Effector CD4-positive, alpha-beta T cell (primary cell): ENCODE data around the gene CTCF.

Experiments used
- DNase-seq: peaks from one replicate; pipeline ENCODE4 v3.0.0-alpha.2; 2020

CTCF gene

DNA sequence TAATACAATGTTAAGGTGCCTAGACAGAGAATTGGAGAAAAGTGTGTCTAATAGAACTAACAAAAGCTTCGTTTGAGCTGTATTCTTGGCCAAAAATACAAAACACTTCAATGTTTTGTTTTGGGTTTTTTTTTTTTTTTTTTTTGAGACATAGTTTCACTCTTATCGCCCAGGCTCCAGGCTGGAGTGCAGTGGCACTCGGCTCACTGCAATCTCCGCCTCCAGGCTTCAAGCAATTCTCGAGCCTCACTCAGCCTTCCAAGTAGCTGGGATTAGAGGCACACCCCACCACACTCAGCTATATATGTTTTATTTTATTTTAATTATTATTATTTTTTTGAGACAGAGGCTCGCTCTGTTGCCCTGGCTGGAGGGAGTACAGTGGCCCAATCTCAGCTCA is 44.3 kb downstream of the CTCF start:
- DNase-seq: no peak

DNA sequence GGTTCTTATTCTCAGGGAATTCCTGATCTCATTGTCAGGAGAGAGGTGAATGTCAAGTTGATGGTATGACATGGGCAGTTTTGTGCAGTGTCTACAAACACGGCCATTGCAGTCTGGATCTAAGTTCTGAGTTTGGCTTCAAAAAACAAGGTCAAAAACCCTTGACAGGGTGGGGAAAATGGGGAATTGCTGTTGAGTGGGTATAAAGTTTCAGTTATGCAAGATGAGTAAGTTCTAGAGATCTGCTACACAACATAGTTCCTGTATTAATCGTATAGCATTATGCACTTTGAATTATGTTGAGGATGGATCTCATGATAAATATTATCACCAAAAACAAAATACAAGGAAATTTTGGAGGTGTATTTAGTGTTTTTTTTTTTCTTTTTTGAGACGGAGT is 46.0 kb downstream of the CTCF start:
- DNase-seq: no peak

DNA sequence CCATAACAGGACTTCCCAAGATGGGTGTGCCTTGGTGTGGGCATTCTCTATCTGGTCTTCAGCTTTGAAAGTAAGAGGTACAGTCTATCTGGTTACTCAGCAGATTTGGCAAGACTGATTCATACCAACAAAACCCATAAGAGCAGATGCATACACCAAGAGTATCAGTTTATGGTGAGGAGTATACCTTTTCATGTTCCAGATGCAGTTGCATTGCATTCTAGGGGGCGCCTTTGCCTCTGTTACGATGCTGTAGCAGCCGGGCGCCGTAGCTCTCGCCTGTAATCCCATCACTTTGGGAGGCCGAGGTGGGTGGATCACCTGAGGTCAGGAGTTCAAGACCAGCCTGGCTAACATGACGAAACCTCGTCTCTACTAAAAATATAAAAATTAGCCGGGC is 51.5 kb downstream of the CTCF start:
- DNase-seq: no peak

DNA sequence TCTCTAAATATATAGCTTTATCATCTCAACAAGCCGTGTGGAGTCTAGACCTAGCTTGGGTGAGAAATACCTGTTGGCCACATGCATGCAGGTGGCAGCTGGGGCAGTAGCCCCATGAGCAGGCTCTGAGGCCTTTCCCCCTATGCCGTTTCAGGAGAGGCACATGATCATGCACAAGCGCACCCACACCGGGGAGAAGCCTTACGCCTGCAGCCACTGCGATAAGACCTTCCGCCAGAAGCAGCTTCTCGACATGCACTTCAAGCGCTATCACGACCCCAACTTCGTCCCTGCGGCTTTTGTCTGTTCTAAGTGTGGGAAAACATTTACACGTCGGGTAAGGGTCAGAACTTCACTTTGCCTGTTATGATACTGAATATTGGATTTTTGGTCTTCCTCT is 65.9 kb downstream of the CTCF start:
- no peak for DNase-seq

DNA sequence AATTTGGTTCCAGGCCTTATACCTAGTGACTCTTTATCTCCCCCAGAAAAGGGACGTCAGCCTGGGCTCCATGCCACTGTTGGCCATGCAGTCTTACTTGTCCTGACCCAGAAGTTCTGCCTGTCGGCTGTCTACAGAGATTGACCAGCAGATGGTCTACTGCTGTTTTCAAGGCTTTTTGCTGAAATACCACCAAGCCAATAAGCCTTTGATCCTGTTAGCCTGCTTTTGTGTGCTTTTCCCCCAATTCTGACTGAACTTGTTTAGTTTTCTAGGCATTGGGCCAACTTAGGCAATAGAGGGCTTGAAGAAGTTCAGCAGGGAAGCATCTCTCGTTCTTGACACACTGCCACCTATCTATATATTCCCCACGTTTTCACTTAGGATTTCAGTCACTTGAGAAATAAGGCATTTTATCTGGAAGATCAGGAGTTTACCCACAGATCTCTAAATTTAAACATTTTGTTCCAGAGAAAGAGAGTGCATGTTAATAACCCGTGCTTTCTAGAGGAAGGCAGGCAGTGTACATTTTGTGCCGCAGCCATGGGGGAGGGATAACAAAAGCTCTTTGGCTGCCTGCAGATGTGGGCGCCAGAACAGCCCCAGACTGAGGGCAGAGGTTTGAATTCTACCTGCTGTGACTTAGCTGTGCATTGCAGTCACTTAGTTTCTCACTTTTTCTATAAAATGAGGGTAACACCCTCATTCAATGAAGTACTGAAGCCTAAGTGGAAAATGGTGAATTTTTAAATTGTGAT is 70.3 kb downstream of the CTCF start:
- no peak for DNase-seq

DNA sequence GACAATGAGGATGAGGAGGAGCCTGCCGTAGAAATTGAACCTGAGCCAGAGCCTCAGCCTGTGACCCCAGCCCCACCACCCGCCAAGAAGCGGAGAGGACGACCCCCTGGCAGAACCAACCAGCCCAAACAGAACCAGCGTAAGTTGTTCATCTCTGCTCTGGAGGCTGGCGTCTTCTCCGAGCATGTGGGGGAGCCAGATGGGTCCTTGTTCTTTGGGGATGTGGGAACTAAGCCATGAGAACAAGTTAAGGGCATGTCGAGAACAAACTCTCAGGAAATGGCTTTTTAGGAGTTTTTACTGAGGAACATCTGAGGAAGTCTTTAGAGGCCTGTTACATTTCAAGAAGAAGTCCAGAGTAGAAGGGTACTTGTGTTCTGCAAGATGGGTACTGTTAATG is 74.4 kb downstream of the CTCF start:
- no peak for DNase-seq

DNA sequence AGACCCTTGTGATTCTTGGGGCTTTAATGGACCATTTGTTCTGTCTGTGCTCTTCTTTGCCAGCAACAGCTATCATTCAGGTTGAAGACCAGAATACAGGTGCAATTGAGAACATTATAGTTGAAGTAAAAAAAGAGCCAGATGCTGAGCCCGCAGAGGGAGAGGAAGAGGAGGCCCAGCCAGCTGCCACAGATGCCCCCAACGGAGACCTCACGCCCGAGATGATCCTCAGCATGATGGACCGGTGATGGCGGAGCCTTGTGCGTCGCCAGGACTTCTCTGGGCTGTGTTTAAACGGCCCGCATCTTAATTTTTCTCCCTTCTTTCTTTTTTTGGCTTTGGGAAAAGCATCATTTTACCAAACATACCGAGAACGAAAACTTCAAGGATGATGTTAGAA is 75.3 kb downstream of the CTCF start:
- DNase-seq: no peak

DNA sequence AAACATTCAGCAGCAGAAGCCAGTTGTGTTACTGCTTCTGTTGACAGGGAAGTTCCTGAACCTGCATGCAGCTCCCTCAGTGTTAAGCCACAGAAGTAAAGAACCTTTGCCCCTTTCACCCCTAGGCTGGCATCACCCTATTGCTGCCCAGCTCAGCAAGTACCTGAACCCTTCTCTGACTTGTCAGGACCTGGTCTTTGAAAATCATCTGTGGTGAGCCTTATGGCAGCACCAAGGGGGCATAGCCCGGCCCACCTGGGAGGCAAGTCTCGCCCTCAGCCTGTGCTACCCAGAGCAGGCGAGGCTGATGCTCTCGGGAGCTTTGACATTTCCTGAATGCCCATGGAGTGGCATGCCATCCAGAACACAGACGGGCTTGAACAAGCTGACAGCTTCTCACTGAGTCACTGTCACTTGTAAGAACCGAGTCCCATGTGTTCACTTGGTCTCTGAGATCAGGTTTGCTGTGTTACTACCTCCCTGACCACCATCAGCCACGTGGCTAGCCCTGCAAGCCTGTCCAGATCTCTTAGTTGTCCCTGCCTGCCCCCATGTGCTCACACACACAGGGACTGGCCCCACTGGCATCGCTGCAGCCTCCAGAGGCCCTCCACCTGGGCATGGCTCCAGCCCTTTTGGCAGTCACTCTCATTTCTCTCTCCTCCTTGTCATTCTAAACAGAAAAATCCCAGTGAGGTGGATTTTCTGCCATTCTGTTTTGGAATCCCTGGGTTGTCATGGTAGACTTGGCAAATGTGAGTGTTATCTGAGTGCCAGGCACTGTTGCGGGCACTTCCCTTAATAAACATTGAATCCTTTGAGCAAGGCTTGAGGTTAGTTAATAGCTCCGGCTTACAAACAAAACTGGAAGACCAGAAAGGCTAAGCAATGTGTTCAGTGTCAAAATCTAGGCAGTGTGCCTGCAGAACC is 79.7 kb downstream of the CTCF start:
- no peak for DNase-seq

DNA sequence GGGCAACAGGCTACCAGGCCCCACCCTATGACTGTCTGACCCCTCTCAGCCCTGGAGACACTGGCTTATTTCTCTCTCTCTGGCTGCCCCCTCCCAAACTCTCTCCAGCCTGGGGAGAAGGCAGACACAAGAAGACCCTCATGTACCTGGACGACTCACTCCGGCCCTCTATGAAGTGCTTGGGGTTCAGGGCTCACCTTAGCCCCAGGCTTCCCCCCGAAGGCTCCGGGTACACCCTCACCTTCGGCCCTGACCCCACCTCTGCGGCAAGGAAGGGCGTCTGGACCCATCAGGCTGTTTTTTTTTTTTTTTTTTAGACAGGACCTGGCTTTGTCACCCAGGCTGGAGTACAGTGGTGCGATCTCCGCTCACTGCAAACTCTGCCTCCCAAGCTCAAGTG is 81.7 kb downstream of the CTCF start:
- DNase-seq: no peak

DNA sequence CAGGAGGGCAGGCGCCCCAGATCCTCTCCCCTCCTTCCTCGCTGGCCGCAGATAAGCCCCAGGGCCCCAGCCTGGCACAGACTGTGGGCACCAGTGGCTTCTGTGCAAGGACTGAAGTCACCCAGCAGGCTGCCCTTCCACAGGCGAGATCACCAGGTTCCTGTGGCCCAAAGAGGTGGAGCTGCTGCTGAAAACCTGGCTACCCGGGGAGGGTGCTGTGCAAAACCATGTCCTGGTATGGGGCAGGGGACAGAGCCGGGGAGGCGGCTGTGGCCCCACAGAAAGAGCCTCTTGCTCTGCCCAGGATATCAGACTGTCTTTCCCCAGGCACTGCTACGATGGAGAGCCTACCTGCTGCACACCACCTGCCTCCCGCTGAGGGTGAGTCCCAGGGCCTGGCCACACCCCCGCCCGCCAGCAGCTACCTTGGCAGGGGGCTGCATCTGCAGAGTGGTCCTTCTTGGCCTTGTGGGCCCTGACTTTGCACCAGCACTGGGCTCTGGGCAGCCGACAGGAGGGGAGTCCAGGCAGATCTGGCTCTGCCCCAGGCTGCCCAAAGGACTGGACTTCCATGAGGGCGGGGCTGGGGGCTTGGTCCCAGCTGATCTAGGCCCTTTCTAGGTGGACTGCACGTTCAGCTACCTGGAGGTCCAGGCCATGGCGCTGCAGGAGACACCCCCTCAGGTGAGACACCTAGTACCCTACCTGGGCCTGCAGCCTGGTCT is 83.2 kb downstream of the CTCF start:
- no peak for DNase-seq

DNA sequence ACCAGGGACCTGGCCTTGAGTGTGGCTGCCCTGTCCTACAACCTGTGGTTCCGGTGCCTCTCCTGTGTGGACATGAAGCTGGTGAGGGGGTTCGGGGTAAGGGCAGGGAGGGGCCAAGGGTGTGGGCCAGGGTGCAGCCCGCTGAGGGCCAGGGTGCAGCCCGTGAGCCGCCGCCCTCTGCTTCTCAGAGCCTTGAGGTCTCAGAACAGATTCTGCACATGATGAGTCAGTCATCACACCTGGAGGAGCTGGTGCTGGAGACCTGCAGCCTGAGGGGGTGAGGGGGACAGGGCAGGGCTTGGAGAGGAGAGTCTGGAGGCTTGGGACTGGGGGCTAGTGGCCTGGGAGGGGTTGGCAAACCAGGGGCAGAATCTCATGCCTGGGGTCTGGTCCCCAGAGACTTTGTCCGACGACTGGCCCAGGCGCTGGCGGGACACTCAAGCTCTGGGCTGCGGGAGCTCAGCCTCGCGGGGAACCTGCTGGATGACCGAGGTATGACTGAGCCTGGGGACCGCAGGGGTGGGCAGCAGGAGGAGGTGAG is 84.9 kb downstream of the CTCF start:
- no peak for DNase-seq

DNA sequence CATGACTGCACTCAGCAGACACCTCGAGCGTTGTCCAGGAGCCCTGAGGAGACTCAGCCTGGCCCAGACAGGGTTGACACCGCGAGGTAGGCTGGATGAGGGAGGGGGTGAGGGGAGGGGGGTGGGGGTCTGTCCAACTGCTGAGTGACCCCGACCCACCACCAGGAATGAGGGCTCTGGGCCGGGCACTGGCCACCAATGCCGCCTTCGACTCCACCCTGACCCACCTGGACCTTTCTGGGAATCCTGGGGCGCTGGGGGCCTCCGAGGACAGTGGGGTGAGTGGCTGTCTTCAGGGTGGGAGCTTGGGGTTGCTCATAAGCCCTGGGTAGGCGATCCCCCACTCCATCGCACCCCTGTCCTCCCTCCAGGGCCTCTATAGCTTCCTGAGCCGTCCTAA is 85.4 kb downstream of the CTCF start:
- DNase-seq: no peak

DNA sequence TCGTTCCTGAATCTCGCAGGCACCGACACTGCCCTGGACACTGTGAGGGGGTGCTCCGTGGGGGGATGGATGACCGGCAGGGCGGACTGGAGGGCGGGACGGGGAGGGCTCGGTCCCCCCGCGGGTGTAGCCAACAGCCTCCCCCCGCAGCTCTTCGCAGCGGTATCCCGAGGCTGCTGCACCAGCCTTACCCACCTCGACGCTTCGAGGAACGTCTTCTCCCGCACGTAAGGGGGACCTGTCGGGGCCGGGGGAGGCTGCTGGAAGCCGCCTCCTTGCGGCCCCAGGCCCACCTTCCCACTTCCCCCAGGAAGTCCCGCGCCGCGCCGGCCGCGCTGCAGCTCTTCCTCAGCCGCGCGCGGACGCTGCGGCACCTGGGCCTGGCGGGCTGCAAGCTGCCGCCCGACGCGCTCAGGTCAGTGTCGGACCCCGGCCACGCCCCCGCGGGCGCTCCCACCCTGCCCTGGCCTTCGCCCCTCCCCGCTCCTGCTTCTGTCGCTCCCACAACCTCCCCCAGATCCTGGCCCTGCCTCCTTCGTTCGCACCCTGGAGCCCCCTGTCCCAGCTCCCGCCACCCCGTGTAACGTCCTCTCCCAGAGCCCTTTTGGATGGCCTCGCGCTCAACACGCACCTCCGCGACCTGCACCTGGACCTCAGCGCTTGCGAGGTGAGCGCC is 85.9 kb downstream of the CTCF start:
- DNase-seq: no peak

DNA sequence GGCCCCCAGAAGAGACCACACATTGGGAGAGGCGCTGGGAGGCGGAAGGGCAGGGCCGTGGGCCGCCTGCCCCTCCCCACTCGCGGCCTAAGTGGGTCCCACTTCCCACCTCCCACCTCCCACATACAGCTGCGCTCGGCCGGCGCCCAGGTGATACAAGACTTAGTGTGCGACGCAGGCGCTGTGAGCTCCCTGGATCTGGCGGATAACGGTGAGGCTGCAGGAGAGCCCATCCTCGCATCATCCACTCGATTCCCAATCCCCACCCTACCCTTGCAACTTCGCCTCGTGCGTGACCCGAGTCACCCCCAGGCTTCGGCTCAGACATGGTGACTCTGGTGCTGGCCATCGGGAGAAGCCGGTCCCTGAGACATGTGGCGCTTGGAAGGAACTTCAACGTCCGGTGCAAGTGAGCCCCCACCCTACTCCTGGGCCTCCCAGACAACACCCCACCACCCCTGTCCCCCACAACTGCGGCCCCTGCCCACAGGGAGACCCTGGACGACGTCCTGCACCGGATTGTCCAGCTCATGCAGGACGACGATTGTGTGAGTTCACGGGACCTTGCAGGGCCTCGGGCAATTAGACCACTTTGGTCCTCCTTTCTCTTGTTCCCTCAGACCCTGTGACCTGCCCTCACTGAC is 86.6 kb downstream of the CTCF start:
- DNase-seq: no peak

DNA sequence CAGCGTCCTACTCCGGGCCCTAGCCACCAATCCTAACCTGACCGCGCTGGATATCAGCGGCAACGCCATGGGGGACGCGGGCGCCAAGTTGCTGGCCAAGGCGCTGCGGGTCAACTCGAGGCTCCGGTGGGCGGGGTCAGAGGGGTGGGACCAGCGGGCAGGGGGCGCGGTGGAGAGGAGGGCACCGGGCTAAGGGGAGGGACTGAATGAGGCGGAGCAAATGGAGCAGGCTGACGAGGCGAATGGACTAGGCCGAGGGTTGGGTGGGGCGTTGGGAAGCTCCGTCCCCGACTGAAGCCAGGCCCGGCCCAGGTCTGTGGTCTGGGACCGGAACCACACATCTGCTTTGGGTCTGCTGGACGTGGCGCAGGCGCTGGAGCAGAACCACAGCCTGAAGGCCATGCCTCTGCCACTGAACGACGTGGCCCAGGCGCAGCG is 87.2 kb downstream of the CTCF start:
- DNase-seq: no peak

DNA sequence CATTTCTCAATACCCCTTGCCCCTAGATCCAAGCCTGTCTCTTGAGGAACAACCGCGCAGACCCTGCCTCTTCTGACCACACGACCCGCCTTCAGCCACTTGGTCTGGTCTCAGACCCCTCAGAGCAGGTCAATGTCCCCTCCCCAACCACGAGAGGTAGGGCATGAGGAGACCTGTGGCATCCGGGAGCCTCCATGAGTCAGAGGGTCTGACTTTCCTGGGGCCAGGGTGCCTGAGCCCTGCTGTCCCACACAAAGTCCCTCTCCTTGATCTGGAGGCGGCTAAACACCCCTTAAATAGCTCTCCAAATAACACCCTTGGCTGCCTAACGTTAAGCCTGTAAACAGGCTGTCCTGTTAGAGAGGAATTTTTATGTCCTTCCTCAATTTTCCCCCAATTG is 87.7 kb downstream of the CTCF start:
- DNase-seq: no peak

DNA sequence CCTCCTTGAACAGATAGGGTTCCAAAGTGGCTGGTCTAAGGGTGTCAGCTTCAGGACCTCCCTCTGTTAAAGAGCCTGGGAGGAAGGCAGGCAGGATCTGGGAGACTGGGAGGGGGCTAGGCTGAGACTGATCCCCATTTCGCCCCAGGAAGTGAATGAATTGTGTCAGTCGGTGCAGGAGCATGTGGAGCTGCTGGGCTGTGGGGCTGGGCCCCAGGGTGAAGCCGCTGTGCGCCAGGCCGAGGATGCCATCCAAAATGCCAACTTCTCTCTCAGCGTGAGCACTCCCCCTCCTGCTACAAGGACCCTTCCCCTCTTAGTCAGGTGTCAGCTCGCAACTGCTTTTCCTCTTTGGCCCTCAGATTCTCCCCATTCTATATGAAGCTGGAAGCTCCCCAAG is 88.7 kb downstream of the CTCF start:
- no peak for DNase-seq

DNA sequence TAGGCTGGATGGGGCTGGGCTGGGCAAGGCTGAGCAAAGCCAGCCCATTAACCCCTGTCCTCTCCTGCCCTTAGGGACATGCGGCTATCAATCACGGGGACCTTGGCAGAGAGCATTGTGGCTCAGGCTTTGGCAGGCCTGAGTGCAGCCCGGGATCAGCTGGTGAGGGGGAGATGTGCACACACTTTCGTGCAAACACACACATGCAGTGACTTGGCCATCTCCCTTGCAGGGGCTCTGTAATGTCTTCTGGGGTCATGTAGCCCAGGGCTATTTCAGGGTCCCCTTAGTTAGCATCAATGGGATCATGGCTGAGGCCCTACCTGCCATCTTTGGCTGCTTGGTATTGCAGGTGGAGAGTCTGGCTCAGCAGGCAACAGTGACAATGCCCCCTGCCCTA is 89.5 kb downstream of the CTCF start:
- no peak for DNase-seq

DNA sequence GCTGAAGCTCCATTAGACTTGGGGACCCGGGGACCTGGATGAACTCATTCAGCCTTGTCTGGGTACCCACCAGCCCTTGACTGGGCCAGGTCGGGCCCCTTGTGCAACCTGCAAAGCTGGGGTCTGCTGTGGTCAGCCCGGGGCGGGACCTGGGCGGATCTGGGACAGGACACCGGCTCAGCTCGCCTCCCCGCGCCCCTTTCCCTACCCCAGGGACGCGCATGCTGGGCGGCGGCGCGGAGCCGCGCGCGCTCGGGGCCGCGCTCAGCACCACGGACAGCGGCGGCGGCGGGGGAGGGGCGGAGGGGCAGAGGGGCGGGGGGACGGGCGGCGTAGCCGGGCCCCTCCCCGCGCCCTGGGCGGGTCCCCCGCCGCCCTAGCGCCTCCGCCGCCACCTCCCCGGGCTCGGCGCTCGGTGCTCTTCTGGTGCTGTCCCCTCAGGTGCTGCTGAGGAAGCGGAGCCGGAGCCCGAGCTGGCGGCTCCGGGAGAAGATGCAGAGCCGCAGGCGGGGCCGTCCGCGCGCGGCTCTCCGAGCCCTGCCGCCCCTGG is 90.3 kb downstream of the CTCF start:
- no peak for DNase-seq

DNA sequence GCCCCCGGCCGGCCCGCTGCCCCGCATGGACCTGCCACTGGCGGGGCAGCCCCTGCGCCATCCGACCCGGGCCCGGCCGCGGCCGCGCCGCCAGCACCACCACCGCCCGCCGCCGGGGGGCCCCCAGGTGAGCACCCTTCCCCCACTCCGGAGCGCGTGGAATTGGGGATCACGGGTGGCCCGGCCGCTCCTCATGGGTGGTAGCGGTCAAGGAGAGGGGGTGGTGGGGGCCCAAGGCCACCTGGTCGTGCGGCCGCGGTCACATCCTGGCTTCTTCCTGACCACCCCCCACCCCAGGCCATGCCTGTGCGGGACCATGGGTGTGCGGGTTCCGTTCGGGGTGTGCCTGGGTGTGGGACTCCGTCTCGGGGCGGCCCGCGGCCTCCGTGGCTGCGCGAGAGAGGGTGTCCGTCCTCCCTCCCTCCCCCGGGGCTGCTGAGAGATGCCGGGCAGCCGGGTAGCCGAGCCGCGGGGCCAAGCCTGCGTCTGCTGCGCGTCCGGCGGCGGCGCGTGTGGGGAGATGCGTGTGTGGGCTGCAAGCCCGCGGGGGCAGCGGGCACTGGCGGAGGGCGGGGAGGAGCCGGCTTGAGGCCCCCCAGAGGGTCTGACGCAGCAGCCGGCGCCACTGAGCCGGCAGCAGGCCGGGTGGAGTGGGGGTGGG is 90.9 kb downstream of the CTCF start:
- no peak for DNase-seq

DNA sequence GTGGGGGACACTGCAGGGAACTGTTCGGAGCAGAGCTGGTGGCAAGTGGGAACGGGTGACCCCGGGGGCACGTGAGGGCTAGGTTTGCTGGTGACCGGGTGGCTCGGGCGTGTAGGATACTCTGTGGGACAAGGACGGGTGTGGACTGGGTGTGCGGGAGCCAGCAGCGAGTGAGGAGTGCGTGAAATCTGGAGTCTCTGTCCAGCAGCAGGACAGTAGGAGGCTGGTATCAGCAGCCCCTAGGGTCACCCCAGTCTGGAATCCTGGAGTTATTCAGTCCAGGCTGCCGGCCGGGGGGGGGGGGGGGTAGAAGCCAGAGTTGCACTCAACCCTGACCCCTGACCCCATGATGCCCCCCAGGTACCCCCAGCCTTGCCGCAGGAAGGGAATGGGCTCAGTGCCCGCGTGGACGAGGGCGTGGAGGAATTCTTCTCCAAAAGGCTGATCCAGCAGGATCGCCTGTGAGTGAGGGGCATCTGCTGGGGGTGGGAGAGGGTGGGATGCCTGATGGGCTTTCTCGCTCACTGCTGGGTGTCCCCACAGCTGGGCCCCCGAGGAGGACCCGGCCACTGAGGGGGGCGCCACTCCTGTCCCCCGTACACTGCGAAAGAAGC is 91.6 kb downstream of the CTCF start:
- no peak for DNase-seq
